Gastrocnemius medialis (tissue), 4 donors: ENCODE measurements around the gene MEF2C.

Experiments
- CTCF ChIP-seq, 5 experiments: fragments of 450-650 bp in 3 of 5; fragments of 200-600 bp in 2 of 5; sonication (generic) in 2 of 5; IDR thresholded peaks in 4 of 5; conservative IDR thresholded peaks in 1 of 5; 1 replicate in 4 of 5; 2 replicates in 1 of 5; pipeline ENCODE4 v1.5.1; 2016 to 2019; ENCODE audit warnings: antibody characterized with exemption in 5 of 5, mild to moderate bottlenecking in 3 of 5, moderate library complexity in 3 of 5
- POLR2A ChIP-seq, 2 donors: fragments of 450-650 bp; IDR thresholded peaks; one replicate each; pipeline ENCODE4 v1.6.1; 2017; ENCODE audit warnings: antibody characterized with exemption in 2 of 2, mild to moderate bottlenecking in 2 of 2, moderate library complexity in 2 of 2

- TF ChIP-seq POLR2A (IDR thresholded peaks at IDR 0.05) (no peak), CTCF (IDR thresholded peaks at IDR 0.05 in 4 of 5, conservative IDR thresholded peaks at IDR 0.05 in 1 of 5) (no peak)
These were observed 186.5 kb downstream of the MEF2C start for GRCh38 chr5:88696466-88696865.
